ENCODE measurements around the gene SAFB.

Gene SAFB

DNA sequence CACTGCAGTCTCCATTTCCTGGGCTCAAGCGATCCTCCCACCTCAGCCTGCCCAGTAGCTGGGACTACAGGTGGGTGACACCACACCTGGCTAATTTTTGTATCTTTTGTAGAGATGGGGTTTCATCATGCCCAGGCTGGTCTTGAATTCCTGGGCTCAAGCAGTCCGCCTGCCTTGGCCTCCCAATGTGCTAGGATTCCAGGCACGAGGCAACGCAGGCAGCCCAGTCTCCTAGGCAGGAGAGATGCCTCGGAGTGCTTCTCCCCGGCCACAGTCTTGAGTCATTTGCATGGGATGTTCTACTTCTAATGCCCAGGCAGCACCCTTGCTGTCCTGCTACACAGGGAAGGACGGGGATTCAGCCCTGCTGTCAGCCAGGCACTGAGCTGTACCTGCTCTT, 48.7 kb downstream of the SAFB start:
- DNase-seq: no peak

DNA sequence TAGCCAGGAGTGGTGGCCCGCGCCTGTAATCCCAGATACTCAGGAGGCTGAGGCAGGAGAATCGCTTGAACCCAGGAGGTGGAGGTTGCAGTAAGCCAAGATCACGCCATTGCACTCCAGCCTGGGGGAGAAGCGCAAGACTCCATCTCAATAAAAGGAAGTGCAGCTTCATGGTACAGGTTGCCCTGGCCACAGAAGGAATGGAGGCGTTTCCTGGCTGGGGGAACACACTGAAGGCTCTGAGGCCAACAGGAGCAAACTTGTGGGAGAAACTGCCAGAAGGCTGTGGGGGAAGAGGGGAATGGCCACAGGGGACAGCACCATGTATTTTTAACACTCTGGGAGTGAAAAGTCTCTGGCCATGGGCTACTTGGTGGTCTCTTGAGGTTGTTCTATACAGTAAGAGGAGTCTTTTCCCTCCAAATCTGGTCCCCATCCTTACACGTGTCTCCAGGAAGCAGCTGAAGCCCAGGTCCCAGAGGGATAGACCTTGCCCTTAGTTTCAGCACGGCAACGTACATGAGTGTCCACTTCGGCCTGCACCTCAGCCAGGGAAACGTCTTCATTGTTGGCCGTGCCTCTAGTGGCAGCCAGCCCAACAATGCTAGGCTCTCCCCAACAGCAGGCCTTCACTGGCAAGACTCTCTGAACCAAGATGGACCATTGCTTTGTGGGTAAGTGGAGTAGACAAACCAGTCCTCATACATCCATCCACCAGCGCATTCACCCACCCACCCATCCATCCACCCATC, 50.0 kb downstream of the SAFB start:
- no peak for DNase-seq

DNA sequence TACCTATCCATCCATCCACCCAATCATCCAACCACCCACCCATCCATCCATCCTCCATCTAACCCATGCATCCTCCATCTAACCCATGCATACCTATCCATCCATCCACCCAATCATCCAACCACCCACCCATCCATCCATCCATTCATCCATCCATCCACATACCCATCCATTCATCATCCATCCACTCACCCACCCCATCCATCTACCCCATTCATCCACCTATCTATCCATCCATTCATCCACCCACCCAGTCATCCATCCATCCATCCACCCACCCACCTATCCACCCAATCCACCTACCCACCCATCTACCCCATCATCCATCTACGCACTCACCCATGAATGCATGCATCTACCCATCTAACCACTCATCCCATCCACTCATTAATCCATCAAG, 50.9 kb downstream of the SAFB start:
- no peak for DNase-seq

DNA sequence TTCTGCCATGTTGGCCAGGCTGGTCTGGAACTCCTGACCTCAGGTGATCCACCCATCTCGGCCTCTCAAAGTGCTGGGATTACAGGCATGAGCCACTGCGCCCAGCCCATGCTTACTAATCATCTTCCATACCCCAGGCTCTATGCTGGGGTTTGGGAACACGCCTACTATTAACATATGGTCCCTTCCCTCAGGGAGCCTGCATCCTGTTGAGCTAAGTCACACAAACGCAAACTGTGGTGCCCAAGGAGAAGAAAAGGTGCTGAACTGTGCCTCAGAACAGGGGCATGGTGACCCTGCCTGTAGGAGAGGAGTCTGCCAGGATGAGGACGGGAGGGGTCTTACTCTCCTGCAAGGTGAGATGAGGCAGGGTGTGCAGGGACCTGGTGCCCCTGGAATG, 51.8 kb downstream of the SAFB start:
- DNase-seq: no peak

DNA sequence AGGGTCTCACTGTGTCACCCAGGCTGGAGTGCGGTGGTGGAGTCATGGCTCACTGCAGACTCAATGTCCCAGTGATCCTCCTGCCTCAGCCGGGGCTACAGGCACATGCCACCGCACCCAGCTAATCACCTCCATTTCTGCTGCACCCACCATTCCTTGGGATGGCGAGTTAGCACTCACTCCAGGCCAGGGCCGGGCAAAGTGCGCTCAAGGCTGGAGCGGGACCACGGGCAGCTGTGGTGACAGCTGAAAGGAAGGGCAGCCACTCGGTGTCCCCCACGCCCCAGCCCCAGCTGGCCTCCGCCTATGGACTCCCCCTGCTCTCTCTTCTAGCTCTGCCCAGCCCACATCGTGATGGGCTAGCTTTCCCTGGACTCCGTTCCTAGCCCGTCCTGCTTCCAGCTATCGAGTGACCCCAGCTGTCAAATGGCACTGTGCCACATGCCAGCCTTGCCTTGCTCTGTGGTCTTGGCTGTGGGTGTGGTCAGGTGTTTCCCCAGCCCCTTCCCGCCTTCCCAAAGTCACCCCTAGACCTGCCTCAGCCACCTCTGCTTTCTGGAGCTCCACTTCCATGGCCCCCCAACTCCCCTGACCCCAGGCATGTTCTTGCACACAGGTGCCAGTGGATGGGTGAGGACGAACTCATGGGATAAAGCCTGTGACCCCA, 53.4 kb downstream of the SAFB start:
- no peak for DNase-seq

DNA sequence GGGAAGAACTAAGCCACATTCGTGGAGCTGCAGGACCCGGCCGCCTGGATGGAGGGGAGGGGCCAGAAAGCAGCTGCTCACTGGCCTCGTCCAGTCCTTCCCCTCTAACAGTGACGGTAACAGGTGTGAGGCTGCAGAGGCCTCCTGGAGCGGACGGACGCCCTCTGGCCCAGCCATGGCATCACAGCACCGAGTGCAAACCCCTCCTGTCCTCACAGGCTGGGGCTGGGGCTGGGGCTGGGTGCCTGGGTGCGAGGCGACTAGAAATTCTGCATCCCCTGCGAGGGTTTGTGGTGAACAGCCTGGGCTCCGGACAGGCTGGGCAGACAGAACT, 53.9 kb downstream of the SAFB start:
- no peak for DNase-seq

DNA sequence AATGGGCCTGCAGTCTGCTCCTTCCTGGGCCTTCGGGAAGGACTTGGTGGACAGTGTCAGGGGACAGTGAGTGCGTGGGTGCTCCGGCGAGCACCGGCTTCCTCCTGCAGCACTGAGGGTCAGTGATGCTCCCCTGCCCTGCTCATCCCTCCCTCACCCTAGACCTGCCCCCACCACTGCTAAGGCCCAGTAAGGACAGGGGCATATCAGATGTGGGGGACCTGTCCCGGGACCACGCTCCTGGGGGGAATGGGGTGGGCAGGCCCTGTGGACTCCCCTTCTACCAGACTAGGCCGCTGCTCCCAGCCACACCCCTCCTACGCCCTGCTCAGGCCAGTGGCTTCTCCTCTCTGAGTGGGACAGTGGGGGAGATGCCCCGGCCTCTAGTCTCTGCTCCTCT, 54.3 kb downstream of the SAFB start:
- DNase-seq: no peak

DNA sequence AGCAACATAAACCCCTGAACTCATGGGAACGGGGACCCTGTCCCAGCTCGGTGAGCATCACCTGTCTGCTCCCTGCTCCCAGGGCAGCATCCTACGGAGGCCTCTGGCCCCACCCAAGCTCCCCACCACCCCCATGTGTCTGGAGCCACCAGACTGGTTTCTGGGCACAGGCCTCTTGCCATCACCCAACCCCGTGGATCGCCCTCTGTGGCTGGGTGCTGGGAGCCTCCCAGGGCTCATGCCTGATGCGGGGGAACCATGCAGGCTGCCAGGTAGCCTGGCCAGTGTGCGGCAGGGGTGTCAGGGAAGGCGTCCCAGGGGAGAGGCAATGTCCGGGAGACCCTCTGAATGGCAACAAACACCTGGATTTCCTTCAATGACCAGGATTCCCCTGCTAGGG, 54.7 kb downstream of the SAFB start:
- no peak for DNase-seq

DNA sequence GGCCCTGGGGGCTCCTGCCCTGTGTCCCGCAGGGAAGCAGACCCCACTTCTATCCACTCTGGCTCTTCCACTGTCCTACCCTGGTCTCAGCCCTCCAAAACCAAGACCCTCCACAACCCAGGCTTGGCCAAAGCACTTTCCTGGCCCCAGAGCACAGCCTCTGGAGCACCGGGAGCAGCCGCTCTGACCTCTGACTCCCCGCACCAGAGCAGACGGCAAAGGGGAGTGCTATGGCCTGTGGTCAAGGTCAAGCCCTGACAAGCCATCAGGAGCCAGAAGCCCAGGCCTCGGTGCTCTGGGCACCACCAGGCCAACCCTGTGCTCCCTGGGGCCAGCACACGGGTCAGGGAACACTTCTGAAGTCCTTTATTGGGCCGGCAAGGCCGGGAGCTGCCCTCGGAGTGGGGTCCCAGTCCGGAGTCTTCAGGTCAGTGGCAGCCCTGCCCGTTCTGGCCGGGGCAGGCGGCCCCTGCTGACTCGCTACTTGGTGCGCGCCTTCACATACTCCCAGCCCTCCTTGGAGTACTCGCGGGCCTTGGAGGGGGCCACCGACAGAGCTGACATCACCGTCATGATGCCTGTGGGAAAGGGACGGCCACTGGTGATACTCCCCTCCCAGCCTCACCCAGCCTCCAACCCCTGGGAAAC, 55.3 kb downstream of the SAFB start:
- no peak for DNase-seq

DNA sequence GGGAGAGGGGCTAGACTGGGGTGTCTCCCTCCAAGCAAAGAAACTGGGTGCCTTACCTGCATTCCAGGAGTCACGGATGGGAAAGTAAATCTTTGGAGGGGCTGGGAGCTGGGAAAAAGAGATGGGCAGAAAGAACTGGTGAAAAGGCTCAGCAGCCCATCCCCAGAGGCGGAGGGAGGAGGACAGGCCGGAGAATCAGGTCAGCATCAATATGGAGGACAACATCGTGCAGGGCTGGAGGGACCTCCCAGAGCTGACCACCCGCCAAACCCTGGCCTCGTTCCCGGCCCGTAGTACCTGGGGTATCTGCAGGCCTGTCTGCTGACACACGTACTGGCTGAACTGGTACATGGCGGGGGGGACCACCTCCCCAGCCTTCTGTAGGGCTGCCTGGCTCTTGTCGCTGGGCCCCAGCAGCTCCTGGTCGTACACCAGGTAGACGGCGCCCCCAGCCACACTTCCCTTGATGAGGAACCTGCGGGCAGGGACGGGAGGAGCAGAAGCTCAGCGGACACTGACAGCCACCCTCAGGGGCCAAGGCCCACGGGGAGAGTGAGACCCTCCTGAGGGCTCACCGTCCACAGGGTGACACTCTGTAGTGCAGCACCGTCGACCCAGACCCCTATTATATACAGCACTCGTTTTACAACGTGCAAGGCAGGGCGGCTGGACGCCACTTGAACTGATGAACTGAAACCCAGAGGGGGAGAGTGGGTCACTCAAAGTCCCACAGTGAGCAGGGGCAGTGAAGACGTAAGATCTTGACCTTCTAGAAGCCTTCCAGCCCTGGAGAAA, 56.6 kb downstream of the SAFB start:
- DNase-seq: no peak

DNA sequence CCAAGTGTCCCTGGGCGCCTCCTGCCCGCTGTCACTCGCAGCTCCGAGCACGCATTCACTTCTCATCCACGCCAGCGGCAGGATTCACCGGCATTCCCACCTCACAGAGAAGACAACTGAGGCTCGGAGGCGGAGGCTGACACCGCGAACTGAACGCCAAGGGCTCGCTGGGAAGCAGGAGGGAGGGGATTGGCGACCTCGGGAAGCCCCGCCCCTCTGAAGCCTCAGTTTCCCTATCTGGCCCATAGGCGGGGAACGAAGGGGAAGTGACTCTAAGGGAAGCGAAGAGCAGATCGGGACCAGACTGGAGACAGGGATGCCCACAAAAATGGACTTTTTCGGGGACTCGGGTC, 57.2 kb downstream of the SAFB start:
- DNase-seq: no peak

DNA sequence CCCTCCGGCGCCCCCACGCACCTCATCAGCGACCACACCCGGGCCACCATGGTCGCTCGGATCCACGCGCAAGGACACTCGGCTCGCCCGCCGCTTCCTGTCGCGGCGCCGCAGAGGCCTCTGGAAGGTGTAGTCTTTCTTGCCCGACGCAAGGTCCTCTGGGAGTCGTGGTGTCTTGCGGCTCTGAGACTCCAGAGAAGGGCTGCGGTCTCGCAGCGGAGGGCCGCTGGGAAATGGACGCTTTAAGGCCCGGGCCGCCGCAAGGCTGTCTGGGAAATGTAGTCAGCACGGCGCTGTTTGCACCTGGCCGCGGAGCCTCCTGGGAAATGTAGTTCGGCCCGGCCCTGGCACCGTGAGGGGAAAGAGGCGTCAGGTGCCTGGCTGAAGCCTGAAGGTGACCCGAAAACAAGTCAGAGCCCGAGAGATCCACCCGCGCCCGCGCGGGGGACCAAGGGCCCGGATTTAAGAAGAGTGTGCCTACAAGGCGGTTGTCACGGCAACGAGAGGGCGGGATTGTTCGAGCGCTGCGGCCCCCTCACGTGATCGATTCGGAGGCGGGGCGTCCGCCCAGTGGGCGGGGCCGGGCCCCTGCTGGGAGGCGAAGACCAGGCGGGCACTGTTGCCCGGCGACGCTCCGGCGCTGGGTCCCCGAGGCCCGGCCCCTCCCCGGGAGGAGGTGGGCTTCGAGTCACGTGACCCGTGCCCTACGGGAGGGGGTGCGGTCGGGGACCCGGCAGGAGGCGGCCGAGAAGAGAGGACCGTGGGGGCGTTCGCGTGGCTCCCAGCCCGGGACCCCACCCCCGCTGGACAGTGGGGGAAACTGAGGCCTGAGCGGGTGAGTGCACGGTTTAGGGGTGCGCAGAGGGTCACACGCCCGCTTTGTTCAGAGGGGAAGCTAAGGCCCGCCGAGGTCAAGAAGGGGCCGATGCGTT, 57.8 kb downstream of the SAFB start, which contains the start of the genes HSD11B1L and MICOS13:
Gene HSD11B1L (plus strand): TSS at position 591 of the 932 bp plus-strand sequence. CDS start 3,806 bp downstream, outside the sequence.
Gene MICOS13 (minus strand): TSS at position 80 of the 932 bp plus-strand sequence. CDS start 30 bp downstream, at position 50.
- peak; percentile 98 for DNase-seq

DNA sequence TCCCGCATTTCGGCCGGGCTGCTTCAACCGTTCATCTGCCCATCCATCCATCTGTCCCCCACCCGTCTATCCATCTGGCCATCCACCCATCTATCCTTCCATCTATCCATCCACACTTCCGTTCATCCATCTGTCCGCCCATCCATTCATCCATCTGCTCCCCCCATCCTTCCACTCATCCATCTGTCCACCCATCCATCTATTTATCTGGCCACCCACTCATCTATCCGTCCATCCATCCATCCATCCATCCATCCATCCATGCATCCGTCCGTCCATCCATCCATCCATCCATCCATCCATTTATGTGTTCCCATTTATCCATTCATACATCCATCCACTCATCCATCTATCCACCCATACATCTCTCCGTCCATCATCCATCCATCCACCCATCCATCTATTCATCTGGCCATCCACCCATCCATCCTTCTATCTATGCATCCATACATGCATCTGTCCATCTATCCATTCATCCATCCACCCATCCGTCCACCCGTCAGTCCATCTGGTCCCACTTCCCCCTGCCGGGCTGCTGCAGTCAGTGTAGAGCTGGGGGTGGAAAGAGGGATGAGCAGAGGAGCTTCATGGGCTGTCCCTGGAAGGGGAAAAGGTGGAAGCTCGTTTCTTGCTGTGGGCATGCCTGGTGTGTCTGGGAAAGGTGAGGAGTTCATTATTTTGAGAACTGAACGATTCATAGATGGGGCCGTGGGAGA, 58.7 kb downstream of the SAFB start:
- DNase-seq: no peak

DNA sequence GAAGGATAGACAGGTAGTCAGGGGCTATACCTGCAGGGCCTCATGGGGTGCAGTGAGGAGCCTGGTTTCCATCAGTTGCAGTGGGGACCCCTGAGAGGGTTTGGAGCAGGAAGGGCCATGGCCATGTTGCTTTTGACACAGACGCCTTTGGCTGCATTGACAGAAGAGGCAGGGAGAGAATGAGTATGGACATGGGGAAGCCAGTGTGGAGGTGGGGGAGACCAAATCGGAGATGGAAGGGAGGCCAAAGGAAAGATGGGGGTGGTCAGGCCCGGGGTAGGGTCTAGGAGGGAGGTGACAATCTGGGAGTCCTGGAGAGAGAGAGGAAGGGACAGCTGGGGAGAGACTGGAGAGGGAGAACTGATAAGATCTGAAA, 59.2 kb downstream of the SAFB start:
- no peak for DNase-seq

DNA sequence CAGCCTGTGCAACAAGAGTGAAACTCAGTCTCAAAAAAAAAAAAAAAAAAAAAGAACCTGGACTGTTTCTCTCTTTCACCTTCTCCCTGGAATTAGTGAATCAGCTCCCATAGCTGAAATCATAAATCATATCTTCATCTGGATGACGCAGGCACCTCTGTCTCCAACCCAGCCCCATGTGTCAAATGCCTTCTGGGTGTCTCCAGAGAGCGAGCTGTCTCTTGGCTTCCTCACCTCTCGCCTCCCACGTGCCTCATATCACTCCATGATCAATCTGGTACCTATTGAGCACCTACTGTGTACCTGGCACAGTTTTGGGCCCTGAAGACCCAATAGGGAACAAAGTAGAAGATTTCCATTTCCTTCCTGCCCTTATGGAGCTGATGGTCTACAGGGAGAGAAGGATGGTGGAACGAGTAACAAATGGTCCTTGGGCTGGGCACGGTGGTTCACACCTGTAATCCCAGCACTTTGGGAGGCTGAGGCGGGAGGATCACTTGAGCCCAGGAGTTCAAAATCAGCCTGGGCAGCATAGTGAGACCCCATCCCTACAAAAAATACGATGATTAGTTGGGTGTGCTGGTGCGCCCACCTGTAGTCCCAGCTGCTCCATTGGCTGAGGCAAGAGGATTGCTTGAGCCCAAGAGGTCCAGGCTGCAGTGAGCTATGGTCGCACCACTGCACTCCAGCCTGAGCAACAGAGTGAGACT, 60.4 kb downstream of the SAFB start:
- DNase-seq: no peak

DNA sequence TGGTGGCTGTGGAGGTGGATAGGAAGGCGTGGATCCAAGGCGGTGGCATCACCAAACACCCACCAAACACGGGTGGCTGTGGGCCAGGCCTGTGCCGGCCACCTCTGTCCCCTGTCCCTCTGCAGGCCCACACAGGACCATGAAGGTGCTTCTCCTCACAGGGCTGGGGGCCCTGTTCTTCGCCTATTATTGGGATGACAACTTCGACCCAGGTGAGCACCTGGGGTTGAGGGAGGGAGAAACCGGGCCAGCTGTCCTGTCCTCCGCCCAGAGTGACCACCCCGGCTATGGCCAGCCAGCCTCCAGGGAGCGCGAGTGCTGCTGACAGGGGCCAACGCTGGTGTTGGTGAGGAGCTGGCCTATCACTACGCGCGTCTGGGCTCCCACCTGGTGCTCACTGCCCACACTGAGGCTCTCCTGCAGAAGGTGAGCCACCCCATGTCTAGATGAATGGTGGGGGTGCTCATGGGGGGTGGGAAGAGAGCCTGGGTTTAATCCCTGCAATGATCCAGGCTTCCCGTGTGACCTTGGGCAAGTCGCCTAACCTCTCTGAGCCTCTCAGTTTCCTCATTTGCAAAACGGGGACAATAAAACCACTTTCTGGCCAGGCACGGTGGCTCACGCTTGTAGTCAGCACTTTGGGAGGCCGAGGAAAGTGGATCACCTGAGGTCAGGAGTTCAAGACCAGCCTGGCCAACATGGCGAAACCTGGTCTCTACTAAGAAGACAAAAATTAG, 62.0 kb downstream of the SAFB start:
- DNase-seq: no peak

DNA sequence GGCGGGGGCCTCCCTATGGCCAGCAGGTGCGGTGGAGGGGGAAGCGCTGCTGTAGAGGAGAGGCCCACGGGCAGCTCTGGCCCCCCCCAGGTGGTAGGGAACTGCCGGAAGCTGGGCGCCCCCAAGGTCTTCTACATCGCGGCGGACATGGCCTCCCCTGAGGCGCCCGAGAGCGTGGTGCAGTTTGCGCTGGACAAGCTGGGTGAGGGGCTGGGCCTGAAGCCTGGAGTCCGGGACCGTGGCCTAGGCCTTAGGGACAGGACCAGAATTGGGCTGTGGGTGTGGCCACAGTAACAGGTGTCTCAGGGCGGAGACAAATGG, 63.4 kb downstream of the SAFB start:
- DNase-seq: no peak

DNA sequence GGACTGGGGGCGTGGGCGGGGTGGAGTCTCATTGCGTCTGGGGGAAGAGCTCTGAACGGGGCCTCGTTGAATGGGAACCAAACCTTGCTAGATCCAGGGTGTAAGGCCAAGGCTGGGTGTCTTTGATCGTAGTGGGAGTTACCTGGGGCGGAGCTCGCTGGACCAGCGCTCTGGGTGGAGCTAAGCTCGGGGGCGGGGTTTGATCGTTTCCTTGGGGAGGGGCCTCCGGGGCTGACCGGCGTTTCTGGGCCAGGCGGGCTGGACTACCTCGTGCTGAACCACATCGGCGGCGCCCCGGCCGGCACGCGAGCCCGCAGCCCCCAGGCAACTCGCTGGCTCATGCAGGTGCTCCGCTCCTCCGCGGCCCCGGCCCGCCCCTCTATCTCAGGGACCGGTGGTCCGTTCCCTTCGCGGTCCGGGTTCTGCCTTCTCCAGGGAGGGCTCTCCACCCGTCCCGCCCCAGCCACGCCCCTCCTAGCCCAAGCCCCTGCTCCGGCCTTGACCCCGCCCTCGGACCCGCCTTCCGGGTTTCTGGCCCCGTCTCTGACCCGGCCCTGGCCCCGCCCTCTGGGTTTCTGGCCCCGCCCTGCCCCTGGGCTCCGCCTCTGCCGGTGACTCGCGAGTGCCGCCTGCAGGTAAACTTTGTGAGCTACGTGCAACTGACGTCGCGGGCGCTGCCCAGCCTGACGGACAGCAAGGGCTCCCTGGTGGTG, 63.9 kb downstream of the SAFB start:
- peak; percentile 96 for DNase-seq

DNA sequence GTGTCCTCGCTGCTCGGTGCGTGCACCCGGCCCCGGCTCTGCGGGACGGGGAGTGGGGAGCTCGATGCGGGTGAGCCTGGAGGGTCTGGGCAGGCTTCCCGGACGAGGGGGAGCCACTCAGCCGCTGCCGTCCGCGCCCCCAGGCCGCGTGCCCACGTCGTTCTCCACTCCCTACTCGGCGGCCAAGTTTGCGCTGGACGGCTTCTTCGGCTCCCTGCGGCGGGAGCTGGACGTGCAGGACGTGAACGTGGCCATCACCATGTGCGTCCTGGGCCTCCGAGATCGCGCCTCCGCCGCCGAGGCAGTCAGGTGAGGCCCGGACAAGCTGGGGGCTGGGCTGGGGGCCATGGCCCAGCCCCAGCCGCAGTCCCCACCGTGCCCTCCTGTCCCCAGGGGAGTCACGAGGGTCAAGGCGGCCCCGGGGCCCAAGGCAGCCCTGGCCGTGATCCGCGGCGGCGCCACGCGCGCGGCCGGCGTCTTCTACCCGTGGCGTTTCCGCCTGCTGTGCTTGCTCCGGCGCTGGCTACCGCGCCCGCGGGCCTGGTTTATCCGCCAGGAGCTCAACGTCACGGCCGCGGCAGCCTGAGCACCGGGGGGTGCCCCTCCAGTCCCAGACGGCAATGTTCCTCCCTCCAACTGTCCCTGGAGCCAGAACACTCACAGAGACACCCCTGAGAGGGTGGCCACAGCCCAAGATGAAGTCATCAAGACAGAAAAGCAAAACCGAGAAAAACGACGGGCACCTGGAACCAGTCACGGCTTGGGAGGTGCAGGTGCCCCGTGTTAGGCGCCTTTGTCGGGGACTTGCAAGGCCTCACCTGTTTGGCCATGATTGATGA, 64.7 kb downstream of the SAFB start:
- no peak for DNase-seq

Measured in activated gamma-delta T cell treated with Interleukin-2 at 50 U/mL for 16 hours (primary cell).